HL-60 (cell line): ENCODE measurements around the gene TLX3.

Experiments
- DNase-seq, 2 experiments: peaks; one replicate each; pipeline ENCODE4 v3.0.0-alpha.2; 2010 to 2020; ENCODE audit warnings: low read depth in 1 of 2, low spot score in 1 of 2
- H3K27ac ChIP-seq: fragments of 250-450 bp; sonication (Bioruptor Pico); replicated peaks from 2 replicates; pipeline ENCODE4 v1.5.1; 2020; ENCODE audit warnings: mild to moderate bottlenecking, moderate library complexity
- H3K27me3 ChIP-seq: fragments of 250-450 bp; sonication (Bioruptor Pico); 2 replicates; pipeline ENCODE4 v1.5.1; 2021; ENCODE audit warnings: mild to moderate bottlenecking, moderate library complexity; ENCODE audit not compliant: insufficient read depth, poor library complexity, severe bottlenecking
- H3K4me3 ChIP-seq: replicated peaks from 2 replicates; pipeline ENCODE4 v1.5.1; 2011; ENCODE audit warnings: mild to moderate bottlenecking, control low read depth, low read length; ENCODE audit not compliant: insufficient read depth
- CTCF ChIP-seq: IDR thresholded peaks from one replicate; pipeline ENCODE4 v1.5.1; 2011; ENCODE audit warnings: low read length, control low read depth, inconsistent platforms; ENCODE audit not compliant: insufficient read depth
- GABPA ChIP-seq: IDR thresholded peaks from 2 replicates; pipeline ENCODE4 v1.6.1; 2012; ENCODE audit warnings: low read depth
- POLR2AphosphoS5 ChIP-seq: IDR thresholded peaks from 2 replicates; pipeline ENCODE4 v1.6.1; 2012; ENCODE audit warnings: low read depth
- REST ChIP-seq: IDR thresholded peaks from 2 replicates; pipeline ENCODE4 v1.6.1; 2012; ENCODE audit warnings: low read depth; ENCODE audit not compliant: insufficient replicate concordance
- SPI1 ChIP-seq: IDR thresholded peaks from 2 replicates; pipeline ENCODE4 v1.6.1; 2012; ENCODE audit warnings: low read depth, mild to moderate bottlenecking, borderline replicate concordance

TLX3 gene

GRCh38 chr5:171335616-171336015 is 26.6 kb downstream of the TLX3 start:
- Histone ChIP-seq H3K27ac (no peak overlapping the region), H3K4me3 (no peak overlapping the region), H3K27me3 (peaks cover 15% of the 10 kb centered on the region)
- DNase-seq, result no peak
- TF ChIP-seq GABPA (no peak), REST (no peak), SPI1 (no peak), CTCF (no peak), POLR2AphosphoS5 (no peak)

DNA sequence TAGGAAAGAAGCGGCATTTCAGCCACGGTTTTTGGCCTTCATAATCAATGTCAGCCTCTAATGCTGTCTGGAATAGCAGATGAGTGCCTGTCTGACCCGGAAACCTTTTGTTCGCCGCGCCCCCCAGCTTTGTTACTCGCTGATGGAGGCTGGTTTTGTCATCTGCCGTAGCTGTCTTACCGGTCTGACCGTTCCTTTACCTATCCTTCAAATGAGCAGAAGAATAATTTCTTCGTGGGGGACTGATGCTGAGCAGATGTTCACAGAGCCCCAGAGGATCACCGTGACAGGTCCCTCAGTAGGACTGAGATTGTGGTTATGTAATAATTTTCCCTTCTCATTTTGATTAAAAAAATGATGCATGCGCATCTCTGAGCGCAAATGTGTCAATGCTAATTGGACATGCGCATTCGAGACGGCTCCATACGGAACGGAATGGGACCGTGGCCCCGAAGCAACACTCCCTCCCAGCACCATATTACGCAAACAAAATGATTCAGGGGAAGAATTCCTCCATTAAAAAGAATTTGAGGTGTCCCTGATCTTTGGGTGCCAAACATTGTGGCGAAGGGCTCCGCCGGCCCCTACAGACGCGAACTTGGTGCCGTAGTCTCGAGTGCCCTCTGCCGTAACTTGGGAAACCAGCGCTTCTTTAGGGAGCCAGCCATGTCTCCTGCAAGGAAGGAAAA is 27.6 kb downstream of the TLX3 start:
- TF ChIP-seq REST, result no peak
- peak; percentile 38 for TF ChIP-seq CTCF
- Histone ChIP-seq H3K27ac (no peak overlapping the region), H3K4me3 (peak overlapping the region; percentile 26), H3K27me3 (peaks cover 15% of the 10 kb centered on the region)
- DNase-seq, result peak; percentile 11 to 36

DNA sequence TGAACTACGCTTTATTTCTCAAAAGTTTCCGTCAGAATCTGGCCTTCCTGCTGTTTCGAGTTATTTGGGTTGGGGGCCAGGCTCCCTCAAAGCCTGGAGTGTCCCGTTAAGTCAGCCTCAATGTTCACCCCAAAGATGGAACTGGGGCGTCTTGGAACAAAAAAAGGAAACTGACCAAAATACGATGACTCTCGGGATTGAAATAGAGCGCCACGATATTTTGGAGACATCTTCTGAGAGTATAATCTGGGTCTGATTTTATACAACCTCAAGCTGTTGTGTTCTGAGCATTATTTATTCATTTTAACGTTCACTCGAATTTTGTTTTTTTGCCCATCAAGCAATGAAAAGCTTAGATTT is 28.1 kb downstream of the TLX3 start:
- TF ChIP-seq POLR2AphosphoS5 (no peak), SPI1 (no peak), CTCF (no peak), REST (no peak), GABPA (no peak)
- Histone ChIP-seq H3K27me3 (peaks cover 15% of the 10 kb centered on the region), H3K4me3 (peak overlapping the region; percentile 26; the same call in 1 of the 2 replicates), H3K27ac (no peak overlapping the region)
- no peak for DNase-seq
